Aorta (tissue), 5 donors: ENCODE results near the gene DDX55. TPM values are rescaled to one million over a fixed set of nuclear protein-coding genes. Genes with fewer than 3 reads are reported as not detected.
"Not testable (repeated sequence)": the region's sequence is repeated elsewhere in the genome, so short reads cannot be mapped to it uniquely, and the experiment has no call there.

Experiments used
- ATAC-seq: fragments of 200-7000 bp; cut with Tn5 transposase; one replicate; pipeline ENCODE4 v1.9.1; 2022; ENCODE audit warnings: moderate library complexity; ENCODE audit not compliant: low FRiP score
- DNase-seq, 2 donors: peaks; one replicate each; pipeline ENCODE4 v3.0.0-alpha.2; 2020
- H3K27ac ChIP-seq, 2 donors: one replicate each; pipeline ENCODE4 v1.5.1; 2013; ENCODE audit warnings: low read length in 2 of 2, mild to moderate bottlenecking in 2 of 2, moderate library complexity in 2 of 2, control low read depth in 1 of 2, inconsistent platforms in 1 of 2, low read depth in 1 of 2
- H3K27me3 ChIP-seq, 2 donors: one replicate each; pipeline ENCODE4 v1.6.1; 2013; ENCODE audit warnings: control low read depth in 1 of 2, low read length in 1 of 2, mild to moderate bottlenecking in 1 of 2, moderate library complexity in 1 of 2; ENCODE audit not compliant: insufficient read depth in 2 of 2, control insufficient read depth in 1 of 2
- H3K36me3 ChIP-seq, 2 donors: one replicate each; pipeline ENCODE4 v1.6.1; 2013; ENCODE audit warnings: control low read depth in 1 of 2, low read length in 1 of 2, mild to moderate bottlenecking in 1 of 2; ENCODE audit not compliant: insufficient read depth in 2 of 2, control insufficient read depth in 1 of 2
- H3K4me1 ChIP-seq, 2 donors: one replicate each; pipeline ENCODE4 v1.6.1; 2013; ENCODE audit warnings: low read length in 2 of 2, control low read depth in 1 of 2, mild to moderate bottlenecking in 1 of 2, moderate library complexity in 1 of 2; ENCODE audit not compliant: insufficient read depth in 2 of 2, control insufficient read depth in 1 of 2
- H3K4me3 ChIP-seq, 2 donors: one replicate each; pipeline ENCODE4 v1.5.1; 2013; ENCODE audit warnings: low read length in 2 of 2, control low read depth in 1 of 2, mild to moderate bottlenecking in 1 of 2
- H3K9me3 ChIP-seq: one replicate; pipeline ENCODE4 v1.6.1; 2013; ENCODE audit warnings: mild to moderate bottlenecking, low read length; ENCODE audit not compliant: control insufficient read depth
- WGBS, 2 donors: extraction: QIAGEN DNeasy Blood & Tissue Kit; methylation state at CpG; one replicate each; pipeline ENCODE4 v1.1.7; 2013; 5-methylcytosine and 5-hydroxymethylcytosine counted together
- intact Hi-C, 2 donors: fragments of 100-400 bp; cut with DNase I; formaldehyde crosslinking; loops; one replicate each; pipeline versions ENCODE4 v1.14.2 to v1.15.0; 2022
- polyA plus RNA-seq, 2 donors: library from polyadenylated mRNA; stranded (reverse); fragments of 200-250 nt; gene quantifications; one replicate each; pipeline ENCODE4 v1.2.3, GENCODE V29; 2013
- total RNA-seq, 2 donors: library from RNA; stranded (reverse); fragmentation: NEBNext Ultra II Directional; extraction: Animal tissue kit (Norgen Biotek cat#: 25700); gene quantifications; one replicate each; pipeline ENCODE4 v1.2.1, GENCODE V29; 2021
- donor health status: healthy with polysubstance abuse.
- donor health status: Bipolar disorder and iron deficiency.
- donor health status: DM: no; HTN: no; CAD: no.
- donor health status: DM: no; HTN: no; CAD: no.
- donor health status: DM: yes; HTN: yes; CAD: no.

Gene DDX55
- total and polyA plus RNA-seq, 4 donors, result 7.6 to 18.0 (median 14.5) TPM

DNA sequence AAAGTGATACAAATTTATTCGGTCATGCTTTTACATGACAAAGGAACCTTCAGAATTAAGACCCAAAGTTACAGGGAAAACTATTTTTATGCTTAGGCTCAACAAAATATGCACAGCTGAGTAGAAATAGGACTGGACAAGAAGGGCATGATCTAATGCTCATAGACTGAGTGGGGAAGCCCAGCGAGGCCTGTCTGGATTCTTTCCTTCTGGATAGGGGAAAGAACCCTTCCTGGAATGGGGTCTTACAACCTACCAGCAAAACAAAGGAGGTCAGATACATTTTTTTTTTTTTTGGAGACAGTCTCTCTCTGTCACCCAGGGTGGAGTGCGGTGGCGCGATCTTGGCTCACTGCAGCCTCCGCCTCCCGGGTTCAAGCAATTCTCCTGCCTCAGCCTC is 2.2 kb upstream of the DDX55 start:
- Histone ChIP-seq H3K36me3 (no peaks in the 10 kb centered on the region), H3K9me3 (no peaks in the 10 kb centered on the region), H3K4me1 (peaks cover 0 to 5% of the 10 kb centered on the region in 2 donors), H3K27me3 (no peaks in the 10 kb centered on the region), H3K27ac (no peak overlapping the region), H3K4me3 (no peak overlapping the region)
- WGBS, 2 donors, result 86% methylated on average over 7 of the region's 7 CpGs
- ATAC-seq, result no peak
- intact Hi-C loops, result no loop called here
- no peak for DNase-seq

DNA sequence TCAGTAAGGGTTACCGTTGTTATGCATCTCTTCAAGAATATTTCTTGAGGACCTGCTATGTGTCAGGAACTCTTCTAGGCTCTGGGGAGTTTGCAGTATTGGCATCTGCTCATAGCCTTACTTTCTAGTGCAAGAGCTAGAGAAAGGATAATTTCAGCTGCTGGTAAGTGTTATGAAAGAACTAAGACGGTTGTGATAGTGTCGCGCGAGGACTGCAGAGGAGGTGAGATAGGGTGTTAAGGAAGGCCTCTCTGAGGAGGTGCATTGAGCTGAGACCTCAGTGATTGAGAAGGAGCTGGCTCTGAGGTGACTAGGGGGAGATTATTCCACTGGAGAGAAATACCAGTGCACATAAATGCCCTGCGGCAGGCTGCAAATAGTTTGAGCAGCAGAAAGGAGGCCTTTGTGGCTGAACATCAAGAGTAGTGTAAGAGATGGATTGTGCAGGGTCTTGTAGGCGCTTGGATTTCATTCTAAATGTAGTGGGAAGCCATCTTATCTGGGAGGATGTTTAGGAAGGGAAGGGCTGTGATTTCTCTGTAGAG is 824 bp downstream of the DDX55 start:
- WGBS, 2 donors, result 14 to 15% methylated on average over 7 of the region's 7 CpGs
- ATAC-seq (no peak), DNase-seq (no peak)
- H3K9me3 ChIP-seq, result no peaks in the 10 kb centered on the region
- no peaks in the 10 kb centered on the region for H3K27me3 ChIP-seq
- intact Hi-C loops, result no loop called here
- H3K4me1 ChIP-seq, result peaks cover 0 to 5% of the 10 kb centered on the region in 2 donors
- peak overlapping the region; percentile 52 to 86 for H3K4me3 ChIP-seq
- H3K27ac ChIP-seq, result no peak overlapping the region
- no peaks in the 10 kb centered on the region for H3K36me3 ChIP-seq

DNA sequence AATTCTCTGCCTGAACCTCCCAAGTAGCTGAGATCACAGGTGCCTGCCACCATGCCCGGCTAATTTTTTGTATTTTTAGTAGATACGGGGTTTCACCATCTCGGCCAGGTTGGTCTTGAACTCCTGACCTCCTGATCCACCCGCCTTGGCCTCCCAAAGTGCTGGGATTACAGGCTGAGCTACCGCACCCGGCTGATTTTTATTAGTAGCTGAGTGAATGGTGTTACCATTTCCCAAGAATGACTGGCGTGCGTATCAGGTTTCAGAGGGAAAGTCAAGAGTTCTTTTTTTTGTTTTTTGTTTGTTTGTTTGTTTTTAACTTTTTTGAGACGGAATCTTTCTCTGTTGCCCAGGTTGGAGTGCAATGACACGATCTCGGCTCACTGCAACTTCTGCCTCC is 1.6 kb downstream of the DDX55 start:
- H3K27me3 ChIP-seq, H3K4me3 ChIP-seq, intact Hi-C loops, ATAC-seq, DNase-seq, H3K4me1 ChIP-seq, H3K9me3 ChIP-seq, H3K36me3 ChIP-seq, H3K27ac ChIP-seq: not testable (repeated sequence)
- WGBS, 2 donors, result 88 to 89% methylated on average over 11 of the region's 11 CpGs

GRCh38 chr12:123607756-123608155 is 5.9 kb downstream of the DDX55 start:
- DNase-seq, result no peak
- H3K4me1 ChIP-seq, result peaks cover 0 to 3% of the 10 kb centered on the region in 2 donors
- no peak for ATAC-seq
- H3K27ac ChIP-seq, result no peak overlapping the region
- H3K36me3 ChIP-seq, result peaks cover 1 to 4% of the 10 kb centered on the region in 2 donors
- 69 to 71% methylated on average over 4 of the region's 4 CpGs for WGBS, 2 donors
- no peak overlapping the region for H3K4me3 ChIP-seq
- H3K9me3 ChIP-seq, result no peaks in the 10 kb centered on the region
- intact Hi-C loops, result no loop called here
- H3K27me3 ChIP-seq, result no peaks in the 10 kb centered on the region

DNA sequence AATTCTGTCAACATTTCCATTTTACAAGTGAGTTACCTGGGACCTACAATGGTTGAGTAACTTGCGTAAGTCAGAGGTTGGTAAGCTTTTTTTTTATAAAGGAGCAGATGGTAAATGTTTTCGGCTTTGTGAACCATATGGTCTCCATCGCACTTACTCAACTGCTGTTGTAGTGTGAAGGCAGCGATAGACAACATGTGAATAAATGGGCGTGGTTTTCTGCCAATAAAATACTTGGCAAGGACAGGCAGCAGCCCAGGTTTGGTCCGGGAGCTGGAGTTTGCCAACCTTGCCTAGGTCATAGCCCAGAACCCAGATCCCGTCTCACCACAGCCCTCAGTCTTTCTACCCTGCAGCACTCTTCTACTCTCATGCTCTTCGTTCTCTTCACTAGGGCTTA is 6.3 kb downstream of the DDX55 start:
- Histone ChIP-seq H3K27ac (no peak overlapping the region), H3K27me3 (no peaks in the 10 kb centered on the region), H3K4me3 (no peak overlapping the region), H3K4me1 (no peaks in the 10 kb centered on the region), H3K36me3 (peaks cover 3 to 4% of the 10 kb centered on the region in 2 donors), H3K9me3 (no peaks in the 10 kb centered on the region)
- intact Hi-C loops, result no loop called here
- no peak for ATAC-seq
- WGBS, 2 donors, result 89 to 91% methylated on average over 8 of the region's 8 CpGs
- no peak for DNase-seq

- DNase-seq (no peak), ATAC-seq (no peak)
- Histone ChIP-seq H3K4me1 (no peaks in the 10 kb centered on the region), H3K9me3 (no peaks in the 10 kb centered on the region), H3K27ac (no peak overlapping the region), H3K27me3 (no peaks in the 10 kb centered on the region), H3K4me3 (no peak overlapping the region), H3K36me3 (peaks cover 4 to 18% of the 10 kb centered on the region in 2 donors)
- WGBS, 2 donors, result 90 to 97% methylated on average over 2 of the region's 2 CpGs
- intact Hi-C loops, result no loop called here
Measured at GRCh38 chr12:123614110-123614509, 12.2 kb downstream of the DDX55 start.

GRCh38 chr12:123614531-123614930 is 12.6 kb downstream of the DDX55 start:
- ATAC-seq, result no peak
- 54 to 58% methylated on average over 4 of the region's 4 CpGs for WGBS, 2 donors
- peaks cover 4 to 18% of the 10 kb centered on the region in 2 donors for H3K36me3 ChIP-seq

DNA sequence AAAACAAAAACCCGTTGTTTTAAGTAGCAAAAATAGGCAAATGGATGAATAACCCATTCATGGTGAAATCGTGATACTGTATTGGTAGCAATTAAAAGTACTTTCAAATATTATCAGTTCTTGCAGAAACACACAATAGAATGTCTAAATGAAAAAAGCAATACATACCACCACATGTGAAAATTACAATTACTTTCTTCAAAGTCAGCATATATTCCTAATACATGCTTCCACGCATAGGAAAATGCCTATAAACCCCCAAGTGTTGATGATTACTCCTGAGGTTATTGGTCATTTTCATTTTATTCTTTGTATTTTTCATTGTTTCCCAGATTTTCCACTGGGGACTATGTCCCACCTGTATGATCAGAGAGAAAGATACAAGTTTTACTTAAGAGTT is 15.2 kb downstream of the DDX55 start:
- no peak overlapping the region for H3K4me3 ChIP-seq
- intact Hi-C loops, result no loop called here
- peaks cover 4 to 25% of the 10 kb centered on the region in 2 donors for H3K36me3 ChIP-seq
- DNase-seq, result no peak
- H3K27ac ChIP-seq, result no peak overlapping the region
- ATAC-seq, result no peak
- no peaks in the 10 kb centered on the region for H3K27me3 ChIP-seq
- WGBS, 2 donors, result 85 to 87% methylated on average over 3 of the region's 3 CpGs
- no peaks in the 10 kb centered on the region for H3K9me3 ChIP-seq
- no peaks in the 10 kb centered on the region for H3K4me1 ChIP-seq

More at GRCh38 chr12:123614531-123614930, 12.6 kb downstream of the DDX55 start:
- Histone ChIP-seq H3K27me3 (no peaks in the 10 kb centered on the region), H3K27ac (no peak overlapping the region), H3K4me1 (no peaks in the 10 kb centered on the region), H3K4me3 (no peak overlapping the region), H3K9me3 (no peaks in the 10 kb centered on the region)
- no peak for DNase-seq
- intact Hi-C loops, result no loop called here

GRCh38 chr12:123617580-123617979 is 15.7 kb downstream of the DDX55 start:
- intact Hi-C loops, result no loop called here
- Histone ChIP-seq H3K27me3 (no peaks in the 10 kb centered on the region), H3K36me3 (peaks cover 4 to 27% of the 10 kb centered on the region in 2 donors), H3K9me3 (no peaks in the 10 kb centered on the region), H3K27ac (no peak overlapping the region), H3K4me1 (no peaks in the 10 kb centered on the region), H3K4me3 (no peak overlapping the region)
- DNase-seq (no peak), ATAC-seq (no peak)
- WGBS, 2 donors, result 82 to 83% methylated on average over 13 of the region's 13 CpGs
